ENCODE results near the gene IL4. TPM values are rescaled to one million over a fixed set of nuclear protein-coding genes. Genes with fewer than 3 reads are reported as not detected.

The IL4 gene
- total and polyA plus RNA-seq, 9 of the 15 experiments (the other 6 are each of a cell fraction or from before 2014, with no cell fraction given): 0.22 to 0.62 TPM; not detected in 7

GRCh38 chr5:132663771-132664695 is 9.8 kb upstream of the IL4 start (continued):
- TF ChIP-seq MXD1 (CRISPR knock-in tag; IDR thresholded peaks at IDR 0.05; ENCODE audit: borderline replicate concordance, poor library complexity, severe bottlenecking) (no peak), TEAD4 (IDR thresholded peaks at IDR 0.05; ENCODE audit: low read length) (no peak), TEAD4 (CRISPR knock-in tag; IDR thresholded peaks at IDR 0.05; ENCODE audit: borderline replicate concordance) (no peak), CBFB (CRISPR knock-in tag; IDR thresholded peaks at IDR 0.05) (no peak), ZNF124 (CRISPR knock-in tag; IDR thresholded peaks at IDR 0.05) (no peak), TBL1XR1 (IDR thresholded peaks at IDR 0.05; ENCODE audit: low read length in 2 of 2) (peak; percentile 27 to 62; a peak in 1 of 4 replicates), CEBPZ (IDR thresholded peaks at IDR 0.05; ENCODE audit: borderline replicate concordance, low read depth, low read length) (no peak), MTA2 (IDR thresholded peaks at IDR 0.05; ENCODE audit: low read depth) (peak; percentile 3; the same call in 1 of the 2 replicates), TAF15 (IDR thresholded peaks at IDR 0.05; ENCODE audit: low read depth, low read length) (no peak), KLF1 (tag; IDR thresholded peaks at IDR 0.05) (no peak), SREBF1 (IDR thresholded peaks at IDR 0.05; ENCODE audit: borderline replicate concordance, low read depth, low read length) (no peak), SMAD3 (CRISPR knock-in tag; conservative IDR thresholded peaks at IDR 0.05) (0 out of 2 replicates have a peak, but pooled peaks have one; percentile 42), GMEB1 (CRISPR knock-in tag; IDR thresholded peaks at IDR 0.05) (no peak; the same call in 1 of the 2 replicates), MYC (IDR thresholded peaks at IDR 0.05; ENCODE audit: low read depth, low read length) (no peak), MYC (CRISPR knock-in tag; IDR thresholded peaks at IDR 0.05; ENCODE audit: borderline replicate concordance, low read depth) (no peak), IFI16 (CRISPR knock-in tag; IDR thresholded peaks at IDR 0.05) (peak; percentile 80), KLF10 (CRISPR knock-in tag; IDR thresholded peaks at IDR 0.05) (no peak), ETV6 (IDR thresholded peaks at IDR 0.05; ENCODE audit: borderline replicate concordance in 1 of 2, low read depth in 2 of 2, low read length in 1 of 2) (no peak), ETV6 (CRISPR knock-in tag; IDR thresholded peaks at IDR 0.05; ENCODE audit: borderline replicate concordance) (no peak), STAG1 (CRISPR knock-in tag; IDR thresholded peaks at IDR 0.05; ENCODE audit: borderline replicate concordance) (no peak), BACH1 (tag; IDR thresholded peaks at IDR 0.05) (peak; percentile 82)

Measured in K562 (cell line).